ENCODE measurements around the gene ARHGEF9.

DNA sequence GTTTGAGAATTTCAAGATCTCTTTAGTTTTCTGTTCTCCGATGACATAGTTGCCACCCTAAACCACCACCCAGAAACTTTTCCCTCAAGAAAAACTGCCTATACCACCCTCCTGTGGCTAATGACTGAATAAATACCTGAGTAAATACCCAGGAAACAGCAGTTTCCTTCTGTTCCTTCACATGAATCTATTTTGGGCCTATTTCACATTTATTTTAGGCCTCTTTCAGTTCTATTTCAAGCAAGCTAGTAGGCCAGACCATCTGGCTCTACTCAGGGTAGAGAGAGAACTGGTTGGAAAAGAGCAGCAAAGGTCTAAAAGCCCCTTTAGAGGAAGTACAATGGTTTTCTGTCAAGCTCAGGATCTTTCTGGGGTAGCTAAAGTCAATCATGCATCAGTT is 23.4 kb downstream of the ARHGEF9 start:
- TF ChIP-seq, protein P1, sequence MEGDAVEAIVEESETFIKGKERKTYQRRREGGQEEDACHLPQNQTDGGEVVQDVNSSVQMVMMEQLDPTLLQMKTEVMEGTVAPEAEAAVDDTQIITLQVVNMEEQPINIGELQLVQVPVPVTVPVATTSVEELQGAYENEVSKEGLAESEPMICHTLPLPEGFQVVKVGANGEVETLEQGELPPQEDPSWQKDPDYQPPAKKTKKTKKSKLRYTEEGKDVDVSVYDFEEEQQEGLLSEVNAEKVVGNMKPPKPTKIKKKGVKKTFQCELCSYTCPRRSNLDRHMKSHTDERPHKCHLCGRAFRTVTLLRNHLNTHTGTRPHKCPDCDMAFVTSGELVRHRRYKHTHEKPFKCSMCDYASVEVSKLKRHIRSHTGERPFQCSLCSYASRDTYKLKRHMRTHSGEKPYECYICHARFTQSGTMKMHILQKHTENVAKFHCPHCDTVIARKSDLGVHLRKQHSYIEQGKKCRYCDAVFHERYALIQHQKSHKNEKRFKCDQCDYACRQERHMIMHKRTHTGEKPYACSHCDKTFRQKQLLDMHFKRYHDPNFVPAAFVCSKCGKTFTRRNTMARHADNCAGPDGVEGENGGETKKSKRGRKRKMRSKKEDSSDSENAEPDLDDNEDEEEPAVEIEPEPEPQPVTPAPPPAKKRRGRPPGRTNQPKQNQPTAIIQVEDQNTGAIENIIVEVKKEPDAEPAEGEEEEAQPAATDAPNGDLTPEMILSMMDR (IDR thresholded peaks at IDR 0.05 in 2 of 3, conservative IDR thresholded peaks at IDR 0.05 in 1 of 3; ENCODE audit: control insufficient read depth in 2 of 3, extremely low read depth in 1 of 3, insufficient read depth in 1 of 3, low read depth in 3 of 3, low read length in 3 of 3), result peak in 1 of 3 experiments; percentile 27; a peak in 2 of 6 replicates
- no peak for TF ChIP-seq SMAD1 (IDR thresholded peaks at IDR 0.05; ENCODE audit: low read depth, partially characterized antibody)
- TF ChIP-seq, protein P2, sequence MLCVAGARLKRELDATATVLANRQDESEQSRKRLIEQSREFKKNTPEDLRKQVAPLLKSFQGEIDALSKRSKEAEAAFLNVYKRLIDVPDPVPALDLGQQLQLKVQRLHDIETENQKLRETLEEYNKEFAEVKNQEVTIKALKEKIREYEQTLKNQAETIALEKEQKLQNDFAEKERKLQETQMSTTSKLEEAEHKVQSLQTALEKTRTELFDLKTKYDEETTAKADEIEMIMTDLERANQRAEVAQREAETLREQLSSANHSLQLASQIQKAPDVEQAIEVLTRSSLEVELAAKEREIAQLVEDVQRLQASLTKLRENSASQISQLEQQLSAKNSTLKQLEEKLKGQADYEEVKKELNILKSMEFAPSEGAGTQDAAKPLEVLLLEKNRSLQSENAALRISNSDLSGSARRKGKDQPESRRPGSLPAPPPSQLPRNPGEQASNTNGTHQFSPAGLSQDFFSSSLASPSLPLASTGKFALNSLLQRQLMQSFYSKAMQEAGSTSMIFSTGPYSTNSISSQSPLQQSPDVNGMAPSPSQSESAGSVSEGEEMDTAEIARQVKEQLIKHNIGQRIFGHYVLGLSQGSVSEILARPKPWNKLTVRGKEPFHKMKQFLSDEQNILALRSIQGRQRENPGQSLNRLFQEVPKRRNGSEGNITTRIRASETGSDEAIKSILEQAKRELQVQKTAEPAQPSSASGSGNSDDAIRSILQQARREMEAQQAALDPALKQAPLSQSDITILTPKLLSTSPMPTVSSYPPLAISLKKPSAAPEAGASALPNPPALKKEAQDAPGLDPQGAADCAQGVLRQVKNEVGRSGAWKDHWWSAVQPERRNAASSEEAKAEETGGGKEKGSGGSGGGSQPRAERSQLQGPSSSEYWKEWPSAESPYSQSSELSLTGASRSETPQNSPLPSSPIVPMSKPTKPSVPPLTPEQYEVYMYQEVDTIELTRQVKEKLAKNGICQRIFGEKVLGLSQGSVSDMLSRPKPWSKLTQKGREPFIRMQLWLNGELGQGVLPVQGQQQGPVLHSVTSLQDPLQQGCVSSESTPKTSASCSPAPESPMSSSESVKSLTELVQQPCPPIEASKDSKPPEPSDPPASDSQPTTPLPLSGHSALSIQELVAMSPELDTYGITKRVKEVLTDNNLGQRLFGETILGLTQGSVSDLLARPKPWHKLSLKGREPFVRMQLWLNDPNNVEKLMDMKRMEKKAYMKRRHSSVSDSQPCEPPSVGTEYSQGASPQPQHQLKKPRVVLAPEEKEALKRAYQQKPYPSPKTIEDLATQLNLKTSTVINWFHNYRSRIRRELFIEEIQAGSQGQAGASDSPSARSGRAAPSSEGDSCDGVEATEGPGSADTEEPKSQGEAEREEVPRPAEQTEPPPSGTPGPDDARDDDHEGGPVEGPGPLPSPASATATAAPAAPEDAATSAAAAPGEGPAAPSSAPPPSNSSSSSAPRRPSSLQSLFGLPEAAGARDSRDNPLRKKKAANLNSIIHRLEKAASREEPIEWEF (IDR thresholded peaks at IDR 0.05; ENCODE audit: insufficient replicate concordance, low read depth, low read length), result no peak
- peak; percentile 61; the same call in 1 of the 2 replicates for TF ChIP-seq TBL1XR1 (IDR thresholded peaks at IDR 0.05; ENCODE audit: low read depth, low read length)
- TF ChIP-seq, protein P3, sequence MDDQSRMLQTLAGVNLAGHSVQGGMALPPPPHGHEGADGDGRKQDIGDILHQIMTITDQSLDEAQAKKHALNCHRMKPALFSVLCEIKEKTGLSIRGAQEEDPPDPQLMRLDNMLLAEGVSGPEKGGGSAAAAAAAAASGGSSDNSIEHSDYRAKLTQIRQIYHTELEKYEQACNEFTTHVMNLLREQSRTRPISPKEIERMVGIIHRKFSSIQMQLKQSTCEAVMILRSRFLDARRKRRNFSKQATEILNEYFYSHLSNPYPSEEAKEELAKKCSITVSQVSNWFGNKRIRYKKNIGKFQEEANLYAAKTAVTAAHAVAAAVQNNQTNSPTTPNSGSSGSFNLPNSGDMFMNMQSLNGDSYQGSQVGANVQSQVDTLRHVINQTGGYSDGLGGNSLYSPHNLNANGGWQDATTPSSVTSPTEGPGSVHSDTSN (IDR thresholded peaks at IDR 0.05; ENCODE audit: insufficient replicate concordance, low read depth, low read length), result no peak
- TF ChIP-seq SUZ12 (IDR thresholded peaks at IDR 0.05; ENCODE audit: unreplicated experiment), result no peak
- no peak for TF ChIP-seq RAD51 (IDR thresholded peaks at IDR 0.05)
- no peak for TF ChIP-seq ZSCAN29 (IDR thresholded peaks at IDR 0.05)
- TF ChIP-seq SRF (IDR thresholded peaks at IDR 0.05; ENCODE audit: low read depth in 2 of 2, low read length in 2 of 2), result no peak
- TF ChIP-seq, protein P4, sequence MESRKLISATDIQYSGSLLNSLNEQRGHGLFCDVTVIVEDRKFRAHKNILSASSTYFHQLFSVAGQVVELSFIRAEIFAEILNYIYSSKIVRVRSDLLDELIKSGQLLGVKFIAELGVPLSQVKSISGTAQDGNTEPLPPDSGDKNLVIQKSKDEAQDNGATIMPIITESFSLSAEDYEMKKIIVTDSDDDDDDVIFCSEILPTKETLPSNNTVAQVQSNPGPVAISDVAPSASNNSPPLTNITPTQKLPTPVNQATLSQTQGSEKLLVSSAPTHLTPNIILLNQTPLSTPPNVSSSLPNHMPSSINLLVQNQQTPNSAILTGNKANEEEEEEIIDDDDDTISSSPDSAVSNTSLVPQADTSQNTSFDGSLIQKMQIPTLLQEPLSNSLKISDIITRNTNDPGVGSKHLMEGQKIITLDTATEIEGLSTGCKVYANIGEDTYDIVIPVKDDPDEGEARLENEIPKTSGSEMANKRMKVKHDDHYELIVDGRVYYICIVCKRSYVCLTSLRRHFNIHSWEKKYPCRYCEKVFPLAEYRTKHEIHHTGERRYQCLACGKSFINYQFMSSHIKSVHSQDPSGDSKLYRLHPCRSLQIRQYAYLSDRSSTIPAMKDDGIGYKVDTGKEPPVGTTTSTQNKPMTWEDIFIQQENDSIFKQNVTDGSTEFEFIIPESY (IDR thresholded peaks at IDR 0.05), result no peak
- no peak for TF ChIP-seq NFYA (IDR thresholded peaks at IDR 0.05; ENCODE audit: borderline replicate concordance, low read depth, low read length)
- TF ChIP-seq, protein P5, sequence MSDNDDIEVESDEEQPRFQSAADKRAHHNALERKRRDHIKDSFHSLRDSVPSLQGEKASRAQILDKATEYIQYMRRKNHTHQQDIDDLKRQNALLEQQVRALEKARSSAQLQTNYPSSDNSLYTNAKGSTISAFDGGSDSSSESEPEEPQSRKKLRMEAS (IDR thresholded peaks at IDR 0.05; ENCODE audit: low read depth, low read length), result no peak
